Trophoblast cell (in vitro differentiated cells and primary cell): ENCODE results near the gene TRIM38.

ENCODE experiments used
- DNase-seq, 2 donors: peaks; one replicate each; pipeline ENCODE4 v3.0.0-alpha.2; 2016
- H2AFZ ChIP-seq: 2 replicates; pipeline ENCODE4 v1.6.1; 2013; ENCODE audit warnings: low read length, moderate library complexity, mild to moderate bottlenecking; ENCODE audit not compliant: insufficient read depth, poor library complexity
- H2AK5ac ChIP-seq: 2 replicates; pipeline ENCODE4 v1.6.1; 2013; ENCODE audit warnings: mild to moderate bottlenecking, low read length
- H2BK120ac ChIP-seq: 2 replicates; pipeline ENCODE4 v1.6.1; 2013; ENCODE audit warnings: low read length, mild to moderate bottlenecking, moderate library complexity; ENCODE audit not compliant: insufficient read depth, poor library complexity
- H2BK12ac ChIP-seq: 2 replicates; pipeline ENCODE4 v1.6.1; 2013; ENCODE audit warnings: mild to moderate bottlenecking, low read length, moderate library complexity
- H2BK5ac ChIP-seq: 2 replicates; pipeline ENCODE4 v1.6.1; 2013; ENCODE audit warnings: low read length, low read depth, moderate library complexity, mild to moderate bottlenecking; ENCODE audit not compliant: poor library complexity
- H3K14ac ChIP-seq: 2 replicates; pipeline ENCODE4 v1.6.1; 2013; ENCODE audit warnings: mild to moderate bottlenecking, low read length
- H3K18ac ChIP-seq: 2 replicates; pipeline ENCODE4 v1.6.1; 2013; ENCODE audit warnings: mild to moderate bottlenecking, low read length
- H3K23ac ChIP-seq: 2 replicates; pipeline ENCODE4 v1.6.1; 2013; ENCODE audit warnings: low read length
- H3K27ac ChIP-seq: 2 replicates; pipeline ENCODE4 v1.5.1; 2013; ENCODE audit warnings: low read depth, mild to moderate bottlenecking, inconsistent platforms, low read length, moderate library complexity
- H3K27me3 ChIP-seq: 2 replicates; pipeline ENCODE4 v1.6.1; 2013; ENCODE audit warnings: inconsistent platforms, mild to moderate bottlenecking, low read length, moderate library complexity; ENCODE audit not compliant: insufficient read depth
- H3K36me3 ChIP-seq, 2 experiments: 1 replicate in 1 of 2; 2 replicates in 1 of 2; pipeline ENCODE4 v1.6.1; 2013; ENCODE audit warnings: low read length in 2 of 2, mild to moderate bottlenecking in 2 of 2, moderate library complexity in 1 of 2; ENCODE audit not compliant: insufficient read depth in 2 of 2, control insufficient read depth in 1 of 2
- H3K4ac ChIP-seq: 2 replicates; pipeline ENCODE4 v1.6.1; 2013; ENCODE audit warnings: low read depth, mild to moderate bottlenecking, low read length, moderate library complexity
- H3K4me1 ChIP-seq, 2 experiments: 1 replicate in 1 of 2; 2 replicates in 1 of 2; pipeline ENCODE4 v1.6.1; 2013; ENCODE audit warnings: low read length in 2 of 2, mild to moderate bottlenecking in 2 of 2, moderate library complexity in 1 of 2; ENCODE audit not compliant: insufficient read depth in 2 of 2, control insufficient read depth in 1 of 2
- H3K4me2 ChIP-seq: 2 replicates; pipeline ENCODE4 v1.6.1; 2013; ENCODE audit warnings: inconsistent platforms, mild to moderate bottlenecking, low read length, moderate library complexity
- H3K4me3 ChIP-seq: 2 replicates; pipeline ENCODE4 v1.5.1; 2013; ENCODE audit warnings: mild to moderate bottlenecking, low read depth, low read length, inconsistent platforms
- H3K79me1 ChIP-seq: one replicate; pipeline ENCODE4 v1.6.1; 2013; ENCODE audit warnings: low read length
- H3K79me2 ChIP-seq: 2 replicates; pipeline ENCODE4 v1.6.1; 2013; ENCODE audit warnings: low read length, mild to moderate bottlenecking; ENCODE audit not compliant: control insufficient read depth, insufficient read depth, poor library complexity
- H3K9ac ChIP-seq: 2 replicates; pipeline ENCODE4 v1.6.1; 2013; ENCODE audit warnings: mild to moderate bottlenecking, low read length
- H3K9me3 ChIP-seq: 2 replicates; pipeline ENCODE4 v1.6.1; 2013; ENCODE audit warnings: low read depth, mild to moderate bottlenecking, control low read depth, inconsistent platforms, low read length; ENCODE audit not compliant: insufficient read depth
- H4K12ac ChIP-seq: 2 replicates; pipeline ENCODE4 v1.6.1; 2013; ENCODE audit warnings: low read depth, mild to moderate bottlenecking, low read length, moderate library complexity
- H4K8ac ChIP-seq: 2 replicates; pipeline ENCODE4 v1.6.1; 2013; ENCODE audit warnings: low read depth, mild to moderate bottlenecking, low read length, moderate library complexity
- H4K91ac ChIP-seq: one replicate; pipeline ENCODE4 v1.6.1; 2013; ENCODE audit warnings: low read depth, mild to moderate bottlenecking, low read length, moderate library complexity
- WGBS: extraction: QIAGEN DNeasy Blood & Tissue Kit; methylation state at CpG from one replicate; pipeline ENCODE4 v1.1.7; 2013; ENCODE audit warnings: missing lambda C conversion rate; ENCODE audit not compliant: insufficient read length, insufficient coverage; ENCODE audit errors: extremely low coverage; 5-methylcytosine and 5-hydroxymethylcytosine counted together

Gene TRIM38

GRCh38 chr6:25958700-25959162 is 3.9 kb upstream of the TRIM38 start:
- H2BK120ac ChIP-seq, result no peak overlapping the region
- H2AK5ac ChIP-seq, result no peak overlapping the region
- no peak overlapping the region for H3K4me2 ChIP-seq
- H3K4me1 ChIP-seq, result peaks cover 2 to 8% of the 10 kb centered on the region in 2 experiments
- no peaks in the 10 kb centered on the region for H3K27me3 ChIP-seq
- no peak overlapping the region for H3K18ac ChIP-seq
- no peak overlapping the region for H3K4me3 ChIP-seq
- H2BK12ac ChIP-seq, result no peak overlapping the region
- H2AFZ ChIP-seq, result no peak overlapping the region
- H3K79me2 ChIP-seq, result no peaks in the 10 kb centered on the region
- peaks cover 2% of the 10 kb centered on the region for H3K9me3 ChIP-seq
- no peak overlapping the region for H3K23ac ChIP-seq
- WGBS, result no CpG with 5 or more reads among the region's 3 CpGs
- H3K27ac ChIP-seq, result no peak overlapping the region
- H4K91ac ChIP-seq, result peak overlapping the region; percentile 22
- peaks cover 4% of the 10 kb centered on the region for H3K79me1 ChIP-seq
- H3K36me3 ChIP-seq, result no peaks in the 10 kb centered on the region
- no peak overlapping the region for H3K14ac ChIP-seq
- peak overlapping the region; percentile 68 for H2BK5ac ChIP-seq
- no peak overlapping the region for H3K9ac ChIP-seq
- H4K12ac ChIP-seq, result no peak overlapping the region
- H3K4ac ChIP-seq, result no peak overlapping the region
- no peak overlapping the region for H4K8ac ChIP-seq
- DNase-seq, result no peak

GRCh38 chr6:25959890-25960536 is 2.6 kb upstream of the TRIM38 start:
- Histone ChIP-seq H4K8ac (no peak overlapping the region), H2AK5ac (no peak overlapping the region), H3K36me3 (no peaks in the 10 kb centered on the region), H4K12ac (no peak overlapping the region), H2BK120ac (no peak overlapping the region), H3K79me1 (peaks cover 6% of the 10 kb centered on the region), H3K14ac (no peak overlapping the region), H3K27ac (no peak overlapping the region), H3K9ac (no peak overlapping the region), H3K4ac (no peak overlapping the region), H4K91ac (no peak overlapping the region), H2BK12ac (no peak overlapping the region), H3K4me3 (no peak overlapping the region), H2AFZ (no peak overlapping the region), H3K4me2 (no peak overlapping the region), H3K9me3 (peaks cover 2% of the 10 kb centered on the region), H2BK5ac (no peak overlapping the region), H3K18ac (no peak overlapping the region), H3K79me2 (no peaks in the 10 kb centered on the region), H3K4me1 (peaks cover 2 to 8% of the 10 kb centered on the region in 2 experiments), H3K27me3 (no peaks in the 10 kb centered on the region), H3K23ac (no peak overlapping the region)
- peak in 1 of 2 donors; percentile 38 for DNase-seq
- no CpG with 5 or more reads among the region's 2 CpGs for WGBS

GRCh38 chr6:25960734-25961133 is 1.9 kb upstream of the TRIM38 start:
- DNase-seq, result no peak
- H2BK5ac ChIP-seq, result no peak overlapping the region
- no peak overlapping the region for H2AFZ ChIP-seq
- no peak overlapping the region for H3K9ac ChIP-seq
- H3K14ac ChIP-seq, result no peak overlapping the region
- H3K9me3 ChIP-seq, result peaks cover 2% of the 10 kb centered on the region
- no peak overlapping the region for H4K12ac ChIP-seq
- no peak overlapping the region for H3K27ac ChIP-seq
- no peak overlapping the region for H3K4me2 ChIP-seq
- H3K79me2 ChIP-seq, result no peaks in the 10 kb centered on the region
- no peaks in the 10 kb centered on the region for H3K27me3 ChIP-seq
- H3K4ac ChIP-seq, result no peak overlapping the region
- H3K36me3 ChIP-seq, result no peaks in the 10 kb centered on the region
- no peak overlapping the region for H2BK120ac ChIP-seq
- H3K79me1 ChIP-seq, result peaks cover 6% of the 10 kb centered on the region
- no peak overlapping the region for H4K8ac ChIP-seq
- peaks cover 2 to 8% of the 10 kb centered on the region in 2 experiments for H3K4me1 ChIP-seq
- H4K91ac ChIP-seq, result no peak overlapping the region
- H3K18ac ChIP-seq, result no peak overlapping the region
- H3K4me3 ChIP-seq, result no peak overlapping the region
- H3K23ac ChIP-seq, result no peak overlapping the region
- WGBS, result no CpG with 5 or more reads among the region's 3 CpGs
- no peak overlapping the region for H2BK12ac ChIP-seq
- H2AK5ac ChIP-seq, result no peak overlapping the region

GRCh38 chr6:25961619-25962148 is 918 bp upstream of the TRIM38 start:
- H3K4me3 ChIP-seq, result no peak overlapping the region
- H3K14ac ChIP-seq, result no peak overlapping the region
- peaks cover 6% of the 10 kb centered on the region for H3K79me1 ChIP-seq
- no peak overlapping the region for H3K23ac ChIP-seq
- H2BK120ac ChIP-seq, result no peak overlapping the region
- no peaks in the 10 kb centered on the region for H3K79me2 ChIP-seq
- no peak overlapping the region for H2BK5ac ChIP-seq
- no peak overlapping the region for H4K8ac ChIP-seq
- DNase-seq, result no peak
- H2BK12ac ChIP-seq, result no peak overlapping the region
- H2AFZ ChIP-seq, result no peak overlapping the region
- H3K9ac ChIP-seq, result no peak overlapping the region
- no peak overlapping the region for H3K4me2 ChIP-seq
- no peaks in the 10 kb centered on the region for H3K27me3 ChIP-seq
- no peak overlapping the region for H2AK5ac ChIP-seq
- H3K4me1 ChIP-seq, result peaks cover 2 to 8% of the 10 kb centered on the region in 2 experiments
- H3K27ac ChIP-seq, result no peak overlapping the region
- peaks cover 3% of the 10 kb centered on the region for H3K9me3 ChIP-seq
- no peak overlapping the region for H3K4ac ChIP-seq
- no peak overlapping the region for H3K18ac ChIP-seq
- no peak overlapping the region for H4K91ac ChIP-seq
- H4K12ac ChIP-seq, result no peak overlapping the region
- H3K36me3 ChIP-seq, result no peaks in the 10 kb centered on the region
- WGBS, result no CpG with 5 or more reads among the region's 3 CpGs
